Neural cell (in vitro differentiated cells): ENCODE results near the gene KCNMB2. TPM values are rescaled to one million over a fixed set of nuclear protein-coding genes. Genes with fewer than 3 reads are reported as not detected.

ENCODE experiments used
- H2AFZ ChIP-seq: fragments of 200-600, 300-800 bp; sonication (generic), shearing (Covaris generic); 2 replicates; pipeline ENCODE4 v1.6.0; 2014; ENCODE audit warnings: low read depth, mild to moderate bottlenecking, antibody characterized with exemption, low read length, moderate library complexity
- H3F3A ChIP-seq: fragments of 200-600 bp; shearing (Covaris generic); 2 replicates; pipeline ENCODE4 v1.6.1; 2016; ENCODE audit warnings: mild to moderate bottlenecking, moderate library complexity, mixed read lengths, antibody characterized with exemption, low read length; ENCODE audit not compliant: insufficient read depth, poor library complexity, severe bottlenecking
- H3K27ac ChIP-seq: fragments of 200-600, 300-800 bp; sonication (generic), shearing (Covaris generic); 2 replicates; pipeline ENCODE4 v1.5.1; 2014; ENCODE audit warnings: mild to moderate bottlenecking, low read length, moderate library complexity
- H3K27me3 ChIP-seq: fragments of 300-800, 200-600 bp; sonication (generic), shearing (Covaris generic); 2 replicates; pipeline ENCODE4 v1.6.0; 2014; ENCODE audit warnings: mild to moderate bottlenecking, low read depth, low read length, moderate library complexity; ENCODE audit not compliant: insufficient read depth
- H3K36me3 ChIP-seq: fragments of 300-800, 200-600 bp; sonication (generic), shearing (Covaris generic); 2 replicates; pipeline ENCODE4 v1.5.1; 2014; ENCODE audit warnings: mild to moderate bottlenecking, antibody characterized with exemption, low read length, moderate library complexity; ENCODE audit not compliant: insufficient read depth
- H3K4me2 ChIP-seq: fragments of 300-800, 200-600 bp; sonication (generic), shearing (Covaris generic); 2 replicates; pipeline ENCODE4 v1.6.0; 2014; ENCODE audit warnings: mild to moderate bottlenecking, low read length
- H3K4me3 ChIP-seq: fragments of 300-800, 200-600 bp; sonication (generic), shearing (Covaris generic); 2 replicates; pipeline ENCODE4 v1.5.1; 2014; ENCODE audit warnings: mild to moderate bottlenecking, low read length, moderate library complexity
- H3K79me2 ChIP-seq: fragments of 200-600 bp; shearing (Covaris generic); replicated peaks from 2 replicates; pipeline ENCODE4 v1.6.0; 2014; ENCODE audit warnings: mild to moderate bottlenecking, low read length, moderate library complexity; ENCODE audit not compliant: insufficient read depth
- H3K9ac ChIP-seq: fragments of 300-800, 200-600 bp; sonication (generic), shearing (Covaris generic); 2 replicates; pipeline ENCODE4 v1.6.1; 2016; ENCODE audit warnings: mild to moderate bottlenecking, low read length, mixed read lengths
- H3K9me2 ChIP-seq: fragments of 200-600 bp; shearing (Covaris generic); 2 replicates; pipeline ENCODE4 v1.6.1; 2016; ENCODE audit warnings: mild to moderate bottlenecking, low read length, mixed read lengths; ENCODE audit not compliant: insufficient read depth
- H3K9me3 ChIP-seq: fragments of 200-600, 300-800 bp; sonication (generic), shearing (Covaris generic); 2 replicates; pipeline ENCODE4 v1.6.1; 2016; ENCODE audit warnings: mild to moderate bottlenecking, mixed run types, low read length, moderate library complexity, mixed read lengths
- H4K20me1 ChIP-seq: fragments of 200-600 bp; shearing (Covaris generic); 2 replicates; pipeline ENCODE4 v1.6.1; 2016; ENCODE audit warnings: mild to moderate bottlenecking, mixed run types; ENCODE audit not compliant: insufficient read depth
- CTCF ChIP-seq: fragments of 450-650 bp; IDR thresholded peaks from 2 replicates; pipeline ENCODE4 v1.5.1; 2014; ENCODE audit warnings: antibody characterized with exemption, mild to moderate bottlenecking, moderate library complexity; ENCODE audit not compliant: poor library complexity, severe bottlenecking
- EP300 ChIP-seq: fragments of 450-650 bp; conservative IDR thresholded peaks from 2 replicates; pipeline ENCODE4 v1.6.1; 2014; ENCODE audit warnings: antibody characterized with exemption, mild to moderate bottlenecking, moderate library complexity; ENCODE audit not compliant: poor library complexity, severe bottlenecking
- EZH2 ChIP-seq: fragments of 200-600, 300-800 bp; shearing (Covaris generic), sonication (generic); IDR thresholded peaks from 2 replicates; pipeline ENCODE4 v1.6.1; 2014; ENCODE audit warnings: antibody characterized with exemption, low read length, borderline replicate concordance, mild to moderate bottlenecking; ENCODE audit not compliant: insufficient read depth, poor library complexity, severe bottlenecking
- MXI1 ChIP-seq: fragments of 450-650 bp; conservative IDR thresholded peaks from 2 replicates; pipeline ENCODE4 v1.6.1; 2014; ENCODE audit warnings: antibody characterized with exemption, mild to moderate bottlenecking; ENCODE audit not compliant: poor library complexity, severe bottlenecking
- POLR2AphosphoS5 ChIP-seq: IDR thresholded peaks from 2 replicates; pipeline ENCODE4 v1.6.1; 2012
- RAD21 ChIP-seq: fragments of 450-650 bp; conservative IDR thresholded peaks from 2 replicates; pipeline ENCODE4 v1.6.1; 2014; ENCODE audit warnings: antibody characterized with exemption, mild to moderate bottlenecking, moderate library complexity
- REST ChIP-seq: IDR thresholded peaks from 2 replicates; pipeline ENCODE4 v1.6.1; 2012; ENCODE audit warnings: borderline replicate concordance
- SMC3 ChIP-seq: fragments of 450-650 bp; conservative IDR thresholded peaks from 2 replicates; pipeline ENCODE4 v1.6.1; 2014; ENCODE audit warnings: antibody characterized with exemption, mild to moderate bottlenecking, moderate library complexity; ENCODE audit not compliant: poor library complexity
- TAF1 ChIP-seq: IDR thresholded peaks from 2 replicates; pipeline ENCODE4 v1.6.1; 2012; ENCODE audit warnings: low read depth
- polyA plus RNA-seq: library from polyadenylated mRNA; depleted of rRNA; stranded (reverse); fragments of >200 nt; gene quantifications from 2 replicates; pipeline ENCODE4 v1.2.3, GENCODE V29; 2014

The KCNMB2 gene
- polyA plus RNA-seq, 1 donor from 2014 or later, result 0.93 TPM

- Histone ChIP-seq H3K9me3 (no peaks in the 10 kb centered on the region), H4K20me1 (no peaks in the 10 kb centered on the region), H3K9me2 (no peaks in the 10 kb centered on the region), H3K4me3 (no peak overlapping the region), H3K4me2 (no peak overlapping the region), H3K27me3 (no peaks in the 10 kb centered on the region), H3F3A (no peaks in the 10 kb centered on the region), H3K9ac (no peak overlapping the region), H2AFZ (no peak overlapping the region), H3K27ac (no peak overlapping the region), H3K36me3 (no peaks in the 10 kb centered on the region), H3K79me2 (no peaks in the 10 kb centered on the region)
- TF ChIP-seq RAD21, result no peak
- no peak for TF ChIP-seq CTCF
- no peak for TF ChIP-seq SMC3
- TF ChIP-seq MXI1, result no peak
- TF ChIP-seq EZH2, result no peak
- no peak for TF ChIP-seq EP300
- no peak for TF ChIP-seq REST
- no peak for TF ChIP-seq POLR2AphosphoS5
- no peak for TF ChIP-seq TAF1
Observed at GRCh38 chr3:178496911-178497310, 39.3 kb upstream of the KCNMB2 start.

DNA sequence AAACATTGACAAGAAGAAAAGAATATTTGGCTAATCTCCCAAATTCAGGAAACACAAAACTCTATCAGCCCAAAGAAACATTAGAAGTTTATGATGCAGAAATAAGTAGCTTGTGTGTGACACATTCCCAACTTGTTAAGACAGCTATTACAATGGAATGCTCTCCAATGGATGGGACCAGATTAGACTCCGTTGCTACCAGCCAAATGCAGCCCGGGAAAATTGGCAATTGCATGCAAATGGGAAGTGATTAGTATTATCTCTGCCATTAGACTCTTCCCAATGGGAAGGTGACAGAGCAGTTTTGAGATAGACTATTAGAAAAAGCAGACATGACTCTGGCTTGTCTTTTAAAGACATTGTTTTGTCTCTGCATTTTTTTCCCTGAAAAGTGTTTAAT is 37.4 kb upstream of the KCNMB2 start:
- no peak overlapping the region for H3K4me2 ChIP-seq
- no peaks in the 10 kb centered on the region for H3K27me3 ChIP-seq
- H3K36me3 ChIP-seq, result no peaks in the 10 kb centered on the region
- no peaks in the 10 kb centered on the region for H3F3A ChIP-seq
- no peak for TF ChIP-seq RAD21
- TF ChIP-seq POLR2AphosphoS5, result no peak
- no peak for TF ChIP-seq MXI1
- no peak for TF ChIP-seq TAF1
- TF ChIP-seq CTCF, result no peak
- TF ChIP-seq SMC3, result no peak
- no peak for TF ChIP-seq REST
- no peak for TF ChIP-seq EZH2
- TF ChIP-seq EP300, result no peak
- H3K9me3 ChIP-seq, result no peaks in the 10 kb centered on the region
- H4K20me1 ChIP-seq, result no peaks in the 10 kb centered on the region
- H3K4me3 ChIP-seq, result no peak overlapping the region
- no peaks in the 10 kb centered on the region for H3K9me2 ChIP-seq
- H3K9ac ChIP-seq, result no peak overlapping the region
- no peaks in the 10 kb centered on the region for H3K79me2 ChIP-seq
- H2AFZ ChIP-seq, result no peak overlapping the region
- no peak overlapping the region for H3K27ac ChIP-seq
